Esophagus muscularis mucosa (tissue), 4 donors: ENCODE measurements around the gene OR2A14.

Source experiments
- EP300 ChIP-seq: sonication (generic); formaldehyde crosslinking; IDR thresholded peaks from one replicate; pipeline ENCODE4 v1.6.1; 2017; ENCODE audit warnings: antibody characterized with exemption
- POLR2A ChIP-seq: fragments of 450-650 bp; IDR thresholded peaks from one replicate; pipeline ENCODE4 v1.6.1; 2017; ENCODE audit warnings: antibody characterized with exemption, moderate library complexity, mild to moderate bottlenecking, low read depth
- POLR2AphosphoS5 ChIP-seq, 2 donors: sonication (generic); formaldehyde crosslinking; IDR thresholded peaks; one replicate each; pipeline ENCODE4 v1.6.1; 2017; ENCODE audit warnings: antibody characterized with exemption in 2 of 2
- TF ChIP-seq, protein P1 (sequence below), 3 experiments: fragments of 200-600 bp in 2 of 3; fragments of 450-650 bp in 1 of 3; sonication (generic) in 2 of 3; IDR thresholded peaks; one replicate each; pipeline ENCODE4 v1.5.1; 2017 to 2019; ENCODE audit warnings: antibody characterized with exemption in 3 of 3, mild to moderate bottlenecking in 2 of 3, moderate library complexity in 1 of 3

DNA sequence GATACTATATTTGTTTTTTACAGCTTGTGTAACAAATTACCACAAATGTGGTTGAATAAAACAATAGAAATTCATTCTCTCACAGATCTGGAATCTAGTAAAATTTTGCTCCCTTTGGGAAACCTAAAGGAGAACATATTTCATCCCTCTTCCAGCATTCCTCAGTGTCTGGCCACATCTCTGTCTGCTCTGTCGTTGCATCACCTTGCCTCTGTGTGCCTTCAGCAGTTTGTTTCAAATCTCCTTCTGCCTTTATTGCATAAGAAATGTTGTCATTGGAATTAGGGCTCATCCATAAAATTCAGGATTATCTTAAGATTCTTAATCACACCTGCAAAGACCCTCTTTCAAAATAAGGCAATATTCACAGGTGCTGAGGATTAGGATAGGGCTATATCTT is 14.5 kb downstream of the OR2A14 start:
- TF ChIP-seq, protein P1, sequence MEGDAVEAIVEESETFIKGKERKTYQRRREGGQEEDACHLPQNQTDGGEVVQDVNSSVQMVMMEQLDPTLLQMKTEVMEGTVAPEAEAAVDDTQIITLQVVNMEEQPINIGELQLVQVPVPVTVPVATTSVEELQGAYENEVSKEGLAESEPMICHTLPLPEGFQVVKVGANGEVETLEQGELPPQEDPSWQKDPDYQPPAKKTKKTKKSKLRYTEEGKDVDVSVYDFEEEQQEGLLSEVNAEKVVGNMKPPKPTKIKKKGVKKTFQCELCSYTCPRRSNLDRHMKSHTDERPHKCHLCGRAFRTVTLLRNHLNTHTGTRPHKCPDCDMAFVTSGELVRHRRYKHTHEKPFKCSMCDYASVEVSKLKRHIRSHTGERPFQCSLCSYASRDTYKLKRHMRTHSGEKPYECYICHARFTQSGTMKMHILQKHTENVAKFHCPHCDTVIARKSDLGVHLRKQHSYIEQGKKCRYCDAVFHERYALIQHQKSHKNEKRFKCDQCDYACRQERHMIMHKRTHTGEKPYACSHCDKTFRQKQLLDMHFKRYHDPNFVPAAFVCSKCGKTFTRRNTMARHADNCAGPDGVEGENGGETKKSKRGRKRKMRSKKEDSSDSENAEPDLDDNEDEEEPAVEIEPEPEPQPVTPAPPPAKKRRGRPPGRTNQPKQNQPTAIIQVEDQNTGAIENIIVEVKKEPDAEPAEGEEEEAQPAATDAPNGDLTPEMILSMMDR (IDR thresholded peaks at IDR 0.05): no peak
- TF ChIP-seq POLR2A (no peak), POLR2AphosphoS5 (IDR thresholded peaks at IDR 0.05) (no peak), EP300 (no peak)
